ENCODE data around the gene KIF18A. TPM values are rescaled to one million over a fixed set of nuclear protein-coding genes. Genes with fewer than 3 reads are reported as not detected.

The KIF18A gene
- total RNA-seq, 1 experiment from 2014 or later = 35.1 TPM

- DNase-seq (ENCODE audit: extremely low read depth, low read depth) = peak; percentile 20
Measured at GRCh38 chr11:28049338-28050216, 58.4 kb downstream of the KIF18A start.

- no peak for DNase-seq (ENCODE audit: extremely low read depth, low read depth)
Measured at GRCh38 chr11:28048812-28049211, 59.1 kb downstream of the KIF18A start.

- DNase-seq (ENCODE audit: extremely low read depth, low read depth) = no peak
Measured at GRCh38 chr11:28043930-28044709, 63.8 kb downstream of the KIF18A start.

GRCh38 chr11:28040384-28040783 lies 67.6 kb downstream of the KIF18A start:
- DNase-seq (ENCODE audit: extremely low read depth, low read depth) = no peak

GRCh38 chr11:28038775-28039174 lies 69.2 kb downstream of the KIF18A start:
- no peak for DNase-seq (ENCODE audit: extremely low read depth, low read depth)

GRCh38 chr11:28026634-28027290 lies 81.2 kb downstream of the KIF18A start:
- DNase-seq (ENCODE audit: extremely low read depth, low read depth) = no peak

- DNase-seq (ENCODE audit: extremely low read depth, low read depth) = no peak
Measured at GRCh38 chr11:28017816-28018215, 90.1 kb downstream of the KIF18A start.

GRCh38 chr11:28011813-28012212 lies 96.1 kb downstream of the KIF18A start:
- no peak for DNase-seq (ENCODE audit: extremely low read depth, low read depth)

- DNase-seq (ENCODE audit: extremely low read depth, low read depth) = no peak
Measured at GRCh38 chr11:28009996-28010395, 98.0 kb downstream of the KIF18A start.

GRCh38 chr11:28009388-28009787 lies 98.6 kb downstream of the KIF18A start:
- peak; percentile 33 for DNase-seq (ENCODE audit: extremely low read depth, low read depth)

GRCh38 chr11:28003615-28004014 lies 104.3 kb downstream of the KIF18A start:
- DNase-seq (ENCODE audit: extremely low read depth, low read depth) = no peak

GRCh38 chr11:27998552-27998951 lies 109.4 kb downstream of the KIF18A start:
- DNase-seq (ENCODE audit: extremely low read depth, low read depth) = no peak

- DNase-seq (ENCODE audit: extremely low read depth, low read depth) = no peak
Measured at GRCh38 chr11:27997344-27997743, 110.6 kb downstream of the KIF18A start.

GRCh38 chr11:27996066-27996465 lies 111.9 kb downstream of the KIF18A start:
- no peak for DNase-seq (ENCODE audit: extremely low read depth, low read depth)

- no peak for DNase-seq (ENCODE audit: extremely low read depth, low read depth)
Measured at GRCh38 chr11:27995083-27995482, 112.9 kb downstream of the KIF18A start.

GRCh38 chr11:27991736-27992135 lies 116.2 kb downstream of the KIF18A start:
- DNase-seq (ENCODE audit: extremely low read depth, low read depth) = no peak

- DNase-seq (ENCODE audit: extremely low read depth, low read depth) = no peak
Measured at GRCh38 chr11:27977527-27977926, 130.4 kb downstream of the KIF18A start.

- no peak for DNase-seq (ENCODE audit: extremely low read depth, low read depth)
Measured at GRCh38 chr11:27977031-27977430, 130.9 kb downstream of the KIF18A start.

GRCh38 chr11:27976262-27976661 lies 131.7 kb downstream of the KIF18A start:
- no peak for DNase-seq (ENCODE audit: extremely low read depth, low read depth)

GRCh38 chr11:27973851-27974536 lies 134.0 kb downstream of the KIF18A start:
- DNase-seq (ENCODE audit: extremely low read depth, low read depth) = no peak

All from NCI-H460 (cell line).